MCF 10A (cell line): Measurements from ENCODE around the gene C10orf105. TPM values are rescaled to one million over a fixed set of nuclear protein-coding genes. Genes with fewer than 3 reads are reported as not detected.

Source experiments
- BruUV-seq: library from RNA; stranded (reverse); fragments of 400-500 nt; replicated peaks from 2 replicates; lab custom pipeline; 2021; lab: Mats Ljungman, UMichigan
- CTCF ChIA-PET: fragments of 300-600 bp; sonication (Branson Sonifier 250); formaldehyde crosslinking; extraction: SDS; loops from one replicate; lab custom pipeline; 2021; ENCODE audit warnings: antibody characterized with exemption, inconsistent platforms; lab: Yijun Ruan, JAX
- POLR2A ChIA-PET: fragments of 300-600, 350-650 bp; sonication (Branson Sonifier 250); formaldehyde crosslinking; extraction: SDS; loops from one replicate; lab custom pipeline; 2020; ENCODE audit warnings: antibody characterized with exemption, inconsistent platforms; lab: Yijun Ruan, JAX
- DNase-seq: peaks from one replicate; pipeline ENCODE4 v3.0.0-alpha.2; 2018; ENCODE audit not compliant: unreplicated experiment
- H3K27ac Mint-ChIP-seq: one replicate; pipeline ENCODE4 v1.8.0; 2022; ENCODE audit warnings: mild to moderate bottlenecking, low read depth, mixed read lengths; ENCODE audit not compliant: unreplicated experiment
- H3K27me3 Mint-ChIP-seq: one replicate; pipeline ENCODE4 v1.8.0; 2022; ENCODE audit warnings: mixed read lengths; ENCODE audit not compliant: insufficient read depth, unreplicated experiment
- H3K36me3 Mint-ChIP-seq: one replicate; pipeline ENCODE4 v1.8.0; 2022; ENCODE audit warnings: mild to moderate bottlenecking, moderate library complexity, mixed read lengths; ENCODE audit not compliant: insufficient read depth, unreplicated experiment
- H3K4me1 Mint-ChIP-seq: one replicate; pipeline ENCODE4 v1.8.0; 2022; ENCODE audit warnings: mixed read lengths; ENCODE audit not compliant: insufficient read depth, unreplicated experiment
- H3K4me3 Mint-ChIP-seq: one replicate; pipeline ENCODE4 v1.8.0; 2022; ENCODE audit warnings: mild to moderate bottlenecking, moderate library complexity, mixed read lengths; ENCODE audit not compliant: unreplicated experiment
- H3K9me3 Mint-ChIP-seq: one replicate; pipeline ENCODE4 v1.8.0; 2022; ENCODE audit warnings: mixed read lengths; ENCODE audit not compliant: unreplicated experiment
- intact Hi-C: fragments of 100-400 bp; cut with micrococcal nuclease; formaldehyde crosslinking; loops from 2 replicates; pipeline ENCODE4 v1.14.1; 2022
- total RNA-seq: library from RNA; stranded (reverse); gene quantifications from 2 replicates; pipeline ENCODE4 v1.2.3, GENCODE V29; 2022
- TF ChIP-seq, protein P1 (sequence below): fragments of 200-600 bp; IDR thresholded peaks from one replicate; pipeline ENCODE4 v1.8.0; 2022; ENCODE audit warnings: antibody characterized with exemption, mild to moderate bottlenecking; ENCODE audit not compliant: unreplicated experiment

C10orf105 gene
- total RNA-seq, 1 experiment from 2014 or later: not detected

DNA sequence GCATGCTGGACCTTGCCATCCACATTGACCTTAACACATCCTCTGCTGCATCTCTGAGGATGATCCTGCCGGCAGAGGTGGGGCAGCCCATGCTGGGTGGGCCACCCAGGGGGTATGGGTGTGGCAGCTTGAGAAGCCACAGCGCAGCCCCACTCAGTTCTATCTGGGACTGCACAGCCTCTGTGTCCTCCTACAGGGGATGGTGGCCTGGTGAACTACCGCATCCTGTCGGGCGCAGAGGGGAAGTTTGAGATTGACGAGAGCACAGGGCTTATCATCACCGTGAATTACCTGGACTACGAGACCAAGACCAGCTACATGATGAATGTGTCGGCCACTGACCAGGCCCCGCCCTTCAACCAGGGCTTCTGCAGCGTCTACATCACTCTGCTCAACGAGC, 12.2 kb upstream of the C10orf105 start:
- no peak overlapping the region for H3K4me3 Mint-ChIP-seq
- BruUV-seq: no TSS peak
- TF ChIP-seq, protein P1, sequence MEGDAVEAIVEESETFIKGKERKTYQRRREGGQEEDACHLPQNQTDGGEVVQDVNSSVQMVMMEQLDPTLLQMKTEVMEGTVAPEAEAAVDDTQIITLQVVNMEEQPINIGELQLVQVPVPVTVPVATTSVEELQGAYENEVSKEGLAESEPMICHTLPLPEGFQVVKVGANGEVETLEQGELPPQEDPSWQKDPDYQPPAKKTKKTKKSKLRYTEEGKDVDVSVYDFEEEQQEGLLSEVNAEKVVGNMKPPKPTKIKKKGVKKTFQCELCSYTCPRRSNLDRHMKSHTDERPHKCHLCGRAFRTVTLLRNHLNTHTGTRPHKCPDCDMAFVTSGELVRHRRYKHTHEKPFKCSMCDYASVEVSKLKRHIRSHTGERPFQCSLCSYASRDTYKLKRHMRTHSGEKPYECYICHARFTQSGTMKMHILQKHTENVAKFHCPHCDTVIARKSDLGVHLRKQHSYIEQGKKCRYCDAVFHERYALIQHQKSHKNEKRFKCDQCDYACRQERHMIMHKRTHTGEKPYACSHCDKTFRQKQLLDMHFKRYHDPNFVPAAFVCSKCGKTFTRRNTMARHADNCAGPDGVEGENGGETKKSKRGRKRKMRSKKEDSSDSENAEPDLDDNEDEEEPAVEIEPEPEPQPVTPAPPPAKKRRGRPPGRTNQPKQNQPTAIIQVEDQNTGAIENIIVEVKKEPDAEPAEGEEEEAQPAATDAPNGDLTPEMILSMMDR: no peak
- intact Hi-C loops: no loop called here
- H3K27me3 Mint-ChIP-seq: no peaks in the 10 kb centered on the region
- peaks cover 23% of the 10 kb centered on the region for H3K4me1 Mint-ChIP-seq
- H3K36me3 Mint-ChIP-seq: peaks cover 6% of the 10 kb centered on the region
- no peaks in the 10 kb centered on the region for H3K9me3 Mint-ChIP-seq
- DNase-seq: no peak
- H3K27ac Mint-ChIP-seq: no peak overlapping the region
- ChIA-PET CTCF (interaction anchor here (0.6 to 1.4 kb wide), 3 partner anchors 8 to 114 kb away, joined by 3 to 4 read pairs (median 3); no protein-coding TSS in a partner anchor), POLR2A (no interaction called here)

DNA sequence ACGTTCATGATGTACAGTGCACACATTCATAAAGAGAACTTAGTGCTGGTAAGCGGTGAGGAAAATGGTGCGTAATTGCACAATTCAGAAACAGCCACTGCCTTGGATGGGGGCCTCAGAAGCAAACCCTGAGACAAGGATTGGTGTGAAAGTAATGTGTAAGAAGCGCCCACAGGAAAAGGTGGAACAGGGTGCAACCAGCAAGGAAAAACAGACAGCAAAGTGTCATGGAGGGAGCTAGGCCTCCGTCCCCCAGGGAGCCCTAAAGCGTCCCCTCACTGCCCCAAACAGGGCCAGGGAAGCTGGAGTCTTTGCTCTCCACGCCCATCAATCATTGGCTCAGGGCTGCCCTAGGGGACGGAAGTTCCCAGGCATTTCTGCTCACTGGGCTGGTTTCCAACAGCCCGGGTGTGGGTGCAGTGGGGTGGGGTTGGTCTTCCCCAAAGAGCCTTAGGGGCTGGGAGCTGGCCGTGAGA, 9.6 kb upstream of the C10orf105 start:
- intact Hi-C loops: loop anchor here (5.0 kb wide), 2 partner anchors 38 to 83 kb away; no protein-coding TSS in a partner anchor
- BruUV-seq: no TSS peak
- H3K36me3 Mint-ChIP-seq: peaks cover 6% of the 10 kb centered on the region
- H3K27me3 Mint-ChIP-seq: no peaks in the 10 kb centered on the region
- no peak overlapping the region for H3K4me3 Mint-ChIP-seq
- peak overlapping the region; percentile 42 for H3K27ac Mint-ChIP-seq
- POLR2A ChIA-PET: interaction anchor here (0.7 to 2.6 kb wide), 7 partner anchors 9 to 56 kb away, joined by 3 to 19 read pairs (median 4); partner anchors contain the start of gene VSIR
- peaks cover 18% of the 10 kb centered on the region for H3K4me1 Mint-ChIP-seq
- TF ChIP-seq, protein P1: no peak
- H3K9me3 Mint-ChIP-seq: no peaks in the 10 kb centered on the region
- CTCF ChIA-PET: interaction anchor here (0.7 to 1.2 kb wide), 4 partner anchors 11 to 97 kb away, joined by 3 to 6 read pairs (median 4); partner anchors contain the start of gene VSIR
- peak; percentile 95 for DNase-seq

DNA sequence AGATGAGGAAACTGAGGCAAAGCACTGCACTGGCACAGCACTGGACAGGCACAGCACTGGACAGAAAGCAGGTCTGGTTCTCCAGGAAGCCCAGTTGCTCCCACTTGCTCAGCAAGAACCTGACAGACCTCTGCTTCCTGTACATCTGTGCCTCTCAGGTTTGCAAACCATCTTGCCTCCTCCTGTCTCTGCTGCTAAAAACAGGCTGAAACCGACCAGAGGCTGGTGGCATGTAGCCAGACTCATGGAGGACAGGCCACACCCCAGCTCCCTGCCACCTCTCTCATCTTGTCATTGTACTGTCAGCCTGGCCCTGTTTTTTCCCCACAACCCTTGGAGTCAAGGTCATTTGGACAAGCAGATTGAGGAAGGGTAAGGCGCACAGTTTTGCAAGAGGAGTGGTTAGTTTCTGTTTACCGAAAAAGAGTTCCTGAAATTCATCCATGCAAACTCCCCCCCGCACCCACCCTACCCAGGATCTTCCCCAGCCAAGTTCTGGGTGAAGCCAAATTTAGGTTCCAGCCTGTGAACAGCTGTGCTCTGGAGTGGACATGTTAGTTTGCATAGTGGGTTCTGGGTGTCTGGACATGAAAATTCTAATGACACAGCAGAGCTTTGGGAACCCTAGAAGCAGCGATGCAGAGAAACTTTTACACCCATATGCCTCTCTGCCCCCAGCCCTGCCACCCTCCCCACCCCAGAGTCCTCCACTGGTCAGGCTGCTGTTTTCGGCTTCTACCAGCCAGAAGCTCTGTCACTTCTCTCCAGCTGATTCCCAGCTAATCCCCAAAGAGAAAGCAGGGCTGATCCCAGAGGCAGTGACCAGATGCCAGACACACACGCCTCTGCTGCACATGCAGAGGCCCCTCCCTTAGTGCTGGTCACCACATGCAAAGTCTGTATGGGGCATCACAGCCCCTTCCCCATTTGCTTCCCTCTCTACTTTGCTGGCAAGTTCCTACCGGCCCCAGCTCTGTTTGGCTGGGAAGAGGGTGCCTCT, 8.5 kb upstream of the C10orf105 start:
- H3K36me3 Mint-ChIP-seq: no peaks in the 10 kb centered on the region
- ChIA-PET CTCF (interaction anchor here (0.6 to 1.2 kb wide), 5 partner anchors 12 to 158 kb away, joined by 3 to 6 read pairs (median 3); no protein-coding TSS in a partner anchor), POLR2A (interaction anchor here (0.7 to 2.6 kb wide), 6 partner anchors 12 to 84 kb away, joined by 3 to 19 read pairs (median 4); partner anchors contain the start of gene VSIR)
- H3K27ac Mint-ChIP-seq: peak overlapping the region; percentile 42
- no peaks in the 10 kb centered on the region for H3K9me3 Mint-ChIP-seq
- BruUV-seq: no TSS peak
- H3K27me3 Mint-ChIP-seq: no peaks in the 10 kb centered on the region
- H3K4me1 Mint-ChIP-seq: peaks cover 18% of the 10 kb centered on the region
- H3K4me3 Mint-ChIP-seq: no peak overlapping the region
- intact Hi-C loops: loop anchor here (5.0 kb wide), 2 partner anchors 39 to 84 kb away; no protein-coding TSS in a partner anchor
- TF ChIP-seq, protein P1: no peak
- peak; percentile 70 for DNase-seq
